Measurements from ENCODE around the gene SFXN1.

The SFXN1 gene

GRCh38 chr5:175466700-175467318 lies 11.6 kb upstream of the SFXN1 start:
- no peak for DNase-seq

- DNase-seq = no peak
Measured at GRCh38 chr5:175467983-175468690, 10.2 kb upstream of the SFXN1 start.

GRCh38 chr5:175468892-175469291 lies 9.5 kb upstream of the SFXN1 start:
- DNase-seq = no peak

- no peak for DNase-seq
Measured at GRCh38 chr5:175469916-175470315, 8.4 kb upstream of the SFXN1 start.

- no peak for DNase-seq
Measured at GRCh38 chr5:175470781-175471180, 7.6 kb upstream of the SFXN1 start.

GRCh38 chr5:175471196-175471595 lies 7.2 kb upstream of the SFXN1 start:
- no peak for DNase-seq

GRCh38 chr5:175471628-175472027 lies 6.7 kb upstream of the SFXN1 start:
- no peak for DNase-seq

- no peak for DNase-seq
Measured at GRCh38 chr5:175472378-175472777, 6.0 kb upstream of the SFXN1 start.

GRCh38 chr5:175475248-175475647 lies 3.1 kb upstream of the SFXN1 start:
- no peak for DNase-seq

GRCh38 chr5:175477440-175477839 lies 920 bp upstream of the SFXN1 start:
- no peak for DNase-seq

GRCh38 chr5:175478008-175478383 lies 364 bp upstream of the SFXN1 start:
- DNase-seq = no peak

- DNase-seq = peak; percentile 9
Measured at GRCh38 chr5:175479125-175479881, 943 bp downstream of the SFXN1 start.

- no peak for DNase-seq
Measured at GRCh38 chr5:175483337-175483736, 5.0 kb downstream of the SFXN1 start.

- no peak for DNase-seq
Measured at GRCh38 chr5:175484322-175484721, 6.0 kb downstream of the SFXN1 start.

GRCh38 chr5:175484829-175485228 lies 6.5 kb downstream of the SFXN1 start:
- DNase-seq = no peak

- DNase-seq = no peak
Measured at GRCh38 chr5:175485631-175486030, 7.3 kb downstream of the SFXN1 start.

GRCh38 chr5:175487514-175488222 lies 9.3 kb downstream of the SFXN1 start:
- no peak for DNase-seq

- DNase-seq = no peak
Measured at GRCh38 chr5:175489693-175490443, 11.5 kb downstream of the SFXN1 start.

GRCh38 chr5:175491223-175491622 lies 12.9 kb downstream of the SFXN1 start:
- DNase-seq = no peak

- DNase-seq = no peak
Measured at GRCh38 chr5:175493260-175493659, 14.9 kb downstream of the SFXN1 start.

GRCh38 chr5:175493726-175494125 lies 15.4 kb downstream of the SFXN1 start:
- no peak for DNase-seq
